ENCODE data around the gene NEUROG2. TPM values are rescaled to one million over a fixed set of nuclear protein-coding genes. Genes with fewer than 3 reads are reported as not detected.

Gene NEUROG2
- total RNA-seq, 4 donors from 2014 or later, result not detected

GRCh38 chr4:112516471-112517066, 589 bp upstream of the NEUROG2 start:
- DNase-seq (ENCODE audit: low spot score) (no peak), ATAC-seq (ENCODE audit: low FRiP score) (no peak)

DNA sequence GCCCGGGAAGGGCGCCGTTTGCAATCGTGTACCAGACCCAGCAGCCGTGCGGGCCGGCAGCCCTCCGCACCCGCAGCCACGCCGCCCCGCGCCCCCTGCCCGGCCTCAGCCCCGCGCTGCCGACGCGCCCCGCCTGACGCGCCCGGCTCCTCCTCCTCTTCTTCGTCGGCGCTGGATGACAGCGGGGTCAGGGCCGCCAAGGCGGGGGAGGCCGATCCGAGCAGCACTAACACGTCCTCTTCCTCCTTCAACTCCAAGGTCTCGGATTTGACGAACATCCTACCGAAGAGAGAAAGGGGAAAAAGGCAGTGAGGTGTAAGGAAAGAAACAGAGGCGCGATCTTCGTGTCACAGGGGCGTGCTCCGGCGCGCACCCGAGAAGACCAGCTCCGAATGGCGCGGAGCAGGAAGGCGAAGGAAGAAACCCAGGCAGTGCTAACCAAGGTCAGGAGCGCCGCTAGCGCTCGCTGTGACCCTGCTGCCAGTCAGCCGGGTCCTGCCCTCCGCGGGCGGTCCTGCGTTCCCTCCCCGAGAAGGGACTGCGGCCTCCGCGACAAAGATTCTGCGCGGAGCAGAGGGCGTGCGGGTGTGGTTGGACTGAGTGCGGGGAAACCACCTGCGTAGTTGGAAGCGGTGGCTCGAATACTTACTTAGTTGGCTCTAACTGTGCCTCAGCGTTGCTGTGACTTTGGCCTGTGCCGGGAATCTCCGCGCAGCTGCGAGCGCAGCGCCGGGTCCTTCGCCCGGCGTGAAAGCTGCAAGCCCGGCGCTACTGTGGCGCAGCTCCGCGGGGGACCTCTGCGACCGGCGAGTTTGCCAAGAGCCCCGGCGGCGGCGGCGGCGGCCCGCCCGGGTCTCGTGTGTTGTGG, 548 bp downstream of the NEUROG2 start:
- no peak for TF ChIP-seq CTCF (IDR thresholded peaks at IDR 0.05)
- ATAC-seq (ENCODE audit: low FRiP score) (peak; percentile 38), DNase-seq (ENCODE audit: low spot score) (no peak)

More at GRCh38 chr4:112516471-112517066, 589 bp upstream of the NEUROG2 start:
- TF ChIP-seq CTCF (IDR thresholded peaks at IDR 0.05), result no peak

DNA sequence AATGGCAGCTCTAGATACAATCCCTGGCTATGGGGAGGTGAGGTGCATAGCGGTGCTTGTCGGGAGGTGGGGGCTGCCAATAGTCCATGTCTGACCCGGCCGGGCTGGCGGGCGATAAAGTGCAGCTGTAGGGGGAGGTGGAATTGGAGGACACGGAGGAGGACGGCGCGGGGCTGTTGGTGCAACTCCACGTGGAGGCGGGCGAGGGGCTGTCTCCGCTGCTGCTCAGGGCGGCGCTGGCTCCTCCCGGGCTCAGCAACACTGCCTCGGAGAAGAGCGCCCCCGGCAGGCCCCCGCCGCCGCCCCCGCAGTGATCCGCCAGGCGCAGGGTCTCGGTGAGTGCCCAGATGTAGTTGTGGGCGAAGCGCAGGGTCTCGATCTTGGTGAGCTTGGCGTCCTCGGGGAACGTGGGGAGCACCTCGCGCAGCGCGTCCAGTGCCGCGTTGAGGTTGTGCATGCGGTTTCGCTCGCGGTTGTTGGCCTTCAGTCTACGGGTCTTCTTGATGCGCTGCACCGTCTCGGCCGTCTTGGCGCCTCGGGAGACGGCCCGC, 1.3 kb downstream of the NEUROG2 start:
- peak; percentile 11 for ATAC-seq (ENCODE audit: low FRiP score)
- no peak for TF ChIP-seq CTCF (IDR thresholded peaks at IDR 0.05)
- no peak for DNase-seq (ENCODE audit: low spot score)

DNA sequence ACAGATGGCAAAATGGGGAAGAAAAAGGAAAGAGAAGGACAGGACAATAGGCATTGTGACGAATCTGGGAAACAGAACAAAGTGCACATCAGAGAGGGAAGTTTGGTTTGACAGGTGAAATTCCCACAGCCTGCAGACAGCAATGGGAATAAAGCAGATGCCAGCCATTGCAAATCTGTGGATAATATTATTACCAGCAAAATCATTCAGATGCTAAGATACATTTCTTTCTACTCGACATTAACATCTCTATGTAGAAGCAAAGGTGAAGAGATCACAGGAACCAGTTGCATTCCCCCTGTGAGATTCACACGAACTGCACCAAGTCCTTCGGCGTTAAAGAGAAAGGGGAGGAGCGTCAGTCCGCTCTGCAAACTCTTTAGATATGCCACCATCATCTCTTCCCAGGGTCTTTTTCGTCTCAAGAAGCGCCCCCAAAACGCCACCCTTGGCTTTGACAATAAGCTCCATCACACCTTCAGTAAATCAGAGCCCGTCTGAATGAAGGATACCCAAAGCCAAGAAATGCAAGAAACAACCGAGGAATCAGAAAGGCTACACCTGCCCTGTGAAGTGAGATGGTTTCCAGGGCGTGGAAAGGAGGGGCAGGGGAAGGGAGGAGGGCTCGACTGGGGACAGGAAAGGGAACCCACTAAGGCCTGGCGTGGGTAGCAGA, 1.9 kb downstream of the NEUROG2 start:
- DNase-seq (ENCODE audit: low spot score), result no peak

GRCh38 chr4:112511803-112512118, 4.2 kb downstream of the NEUROG2 start:
- no peak for ATAC-seq (ENCODE audit: low FRiP score)
- no peak for DNase-seq (ENCODE audit: low spot score)

More for the DNA sequence above, 1.9 kb downstream of the NEUROG2 start:
- no peak for ATAC-seq (ENCODE audit: low FRiP score)
- no peak for TF ChIP-seq CTCF (IDR thresholded peaks at IDR 0.05)

More at GRCh38 chr4:112511803-112512118, 4.2 kb downstream of the NEUROG2 start:
- TF ChIP-seq CTCF (IDR thresholded peaks at IDR 0.05), result no peak

All from omental fat pad (tissue), 4 donors.